Activated T-cell treated with anti-CD3 and anti-CD28 coated beads for 24 hours (primary cell): Measurements from ENCODE around the gene OR2V1.
"Not testable (repeated sequence)": the region's sequence is repeated elsewhere in the genome, so short reads cannot be mapped to it uniquely, and the experiment has no call there.

Experiments
- DNase-seq: peaks from one replicate; pipeline ENCODE4 v3.0.0-alpha.2; 2020; ENCODE audit warnings: low read depth

OR2V1 gene, protein sequence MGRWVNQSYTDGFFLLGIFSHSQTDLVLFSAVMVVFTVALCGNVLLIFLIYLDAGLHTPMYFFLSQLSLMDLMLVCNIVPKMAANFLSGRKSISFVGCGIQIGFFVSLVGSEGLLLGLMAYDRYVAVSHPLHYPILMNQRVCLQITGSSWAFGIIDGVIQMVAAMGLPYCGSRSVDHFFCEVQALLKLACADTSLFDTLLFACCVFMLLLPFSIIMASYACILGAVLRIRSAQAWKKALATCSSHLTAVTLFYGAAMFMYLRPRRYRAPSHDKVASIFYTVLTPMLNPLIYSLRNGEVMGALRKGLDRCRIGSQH

DNA sequence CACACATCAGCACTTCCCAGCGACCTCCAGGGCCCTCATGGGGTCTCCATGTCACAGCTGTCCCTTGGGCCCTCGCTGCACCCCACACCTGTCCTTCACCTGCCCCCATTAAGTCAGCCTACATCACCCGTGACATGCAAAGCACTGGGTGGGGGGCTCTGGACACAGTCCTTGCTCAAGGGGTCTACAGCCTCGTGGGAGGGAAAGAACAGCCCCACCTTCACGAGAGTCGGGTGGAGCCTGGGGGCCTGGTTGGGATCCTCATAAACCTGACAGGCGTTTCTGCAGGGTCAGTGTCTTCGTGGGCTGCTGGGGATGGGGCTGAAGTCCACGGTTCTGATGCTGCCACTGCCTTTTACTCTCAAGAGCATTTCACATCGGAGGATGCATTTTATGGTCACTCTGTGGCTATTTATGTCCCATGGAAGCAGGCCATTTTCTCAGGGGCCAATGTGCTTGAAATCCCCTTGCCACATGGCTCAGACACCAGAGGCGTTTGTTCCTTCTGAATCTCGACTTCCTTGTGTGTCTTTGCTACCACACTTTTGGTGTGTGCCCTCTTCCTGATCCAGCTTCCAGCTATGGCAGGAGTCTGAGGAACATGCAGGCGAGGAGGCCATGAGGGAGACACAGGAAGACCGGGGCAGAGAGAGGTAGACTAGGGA lies at the start of gene OR2V1:
TSS of gene OR2V1 (minus strand) at position 338 of the 665 bp plus-strand sequence. CDS start 5,865 bp downstream, outside the sequence.
- DNase-seq, result no peak

DNA sequence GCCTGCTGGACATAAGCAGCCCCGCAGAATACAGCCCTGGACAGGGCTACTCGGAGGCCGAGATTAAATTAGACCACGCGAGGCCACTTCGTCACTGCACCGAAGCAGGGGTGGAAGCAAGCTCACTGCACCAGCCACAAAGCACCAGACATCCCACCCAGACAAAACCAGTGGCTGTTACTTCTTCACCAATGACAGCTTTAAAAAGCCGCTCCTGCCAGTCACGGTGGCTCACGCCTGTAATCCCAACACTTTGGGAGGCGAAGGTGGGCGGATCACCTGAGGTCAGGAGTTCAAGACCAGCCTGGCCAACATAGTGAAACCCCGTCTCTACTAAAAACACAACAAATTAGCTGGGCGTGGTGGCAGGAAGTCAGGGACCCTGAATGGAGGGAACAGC lies 46.6 kb upstream of the OR2V1 start:
- DNase-seq, result not testable (repeated sequence)

DNA sequence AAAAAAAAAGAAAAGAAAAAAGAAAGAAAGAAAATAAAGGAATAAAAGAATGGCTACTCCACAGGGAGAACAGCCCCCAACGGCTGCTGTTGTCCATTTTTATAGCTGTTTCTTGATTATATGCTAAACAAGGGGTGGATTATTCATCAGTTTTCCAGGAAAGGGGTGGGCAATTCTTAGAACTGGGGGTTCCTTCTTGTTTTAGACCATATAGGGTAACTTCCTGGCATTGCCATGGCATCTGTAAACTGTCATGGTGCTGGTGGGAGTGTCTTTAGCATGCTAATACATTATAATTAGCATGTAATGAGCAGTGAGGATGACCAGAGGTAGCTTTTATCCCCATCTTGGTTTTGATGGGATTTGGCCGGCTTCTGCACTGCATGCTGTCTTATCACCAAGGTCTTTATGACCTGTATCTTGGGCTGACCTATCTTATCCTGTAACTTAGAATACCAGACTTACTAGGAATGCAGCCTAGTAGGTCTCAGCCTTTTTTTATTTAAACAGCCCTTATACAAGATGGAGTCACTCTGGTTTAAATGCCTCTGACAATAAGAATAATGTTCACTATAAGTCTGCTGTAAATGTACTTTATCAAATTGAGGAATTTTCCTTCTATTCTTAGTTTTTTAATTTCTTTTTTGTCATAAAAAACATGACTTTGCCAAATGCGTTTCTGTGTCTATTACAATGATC lies 45.4 kb upstream of the OR2V1 start:
- no peak for DNase-seq

DNA sequence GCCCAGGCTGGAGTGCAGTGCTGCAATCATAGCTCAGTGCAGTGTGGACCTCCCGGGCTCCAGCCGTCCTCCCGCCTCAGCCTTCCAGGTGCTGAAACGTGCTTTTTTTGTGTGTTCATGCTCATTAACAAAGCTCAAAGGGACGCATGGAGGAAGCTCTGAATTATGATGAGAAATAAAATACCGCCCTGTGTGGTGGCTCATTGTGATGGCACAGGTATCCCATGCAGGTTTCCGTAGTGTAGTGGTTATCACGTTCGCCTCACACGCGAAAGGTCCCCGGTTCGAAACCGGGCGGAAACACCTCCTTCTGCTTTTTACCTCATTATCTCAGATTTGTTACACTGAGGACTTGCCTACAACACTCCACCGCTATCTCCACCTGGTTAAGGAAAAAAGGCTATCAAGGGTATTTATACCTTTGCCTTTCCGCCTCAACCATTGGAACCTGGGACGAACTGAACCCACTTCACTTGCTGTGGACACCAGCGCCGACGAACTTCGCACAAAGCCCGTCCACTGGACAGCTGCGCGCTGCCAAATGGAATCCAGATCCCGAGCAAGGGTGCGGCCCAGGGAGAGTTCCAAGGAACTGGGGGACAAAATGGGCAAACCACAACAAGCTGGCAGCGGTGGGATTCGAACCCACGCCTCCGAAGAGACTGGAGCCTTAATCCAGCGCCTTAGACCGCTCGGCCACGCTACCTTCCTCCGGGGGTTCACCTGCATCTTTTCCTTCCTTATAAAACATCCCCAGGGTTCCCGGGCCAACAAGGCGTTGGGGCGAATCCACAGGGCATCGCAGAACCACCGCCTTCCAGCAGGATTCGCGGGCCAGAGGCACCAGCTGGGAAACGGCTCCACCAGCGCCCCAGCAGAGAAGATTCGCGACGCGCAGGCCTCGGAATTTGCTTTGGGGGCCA lies 42.7 kb upstream of the OR2V1 start:
- peak; percentile 76 for DNase-seq

DNA sequence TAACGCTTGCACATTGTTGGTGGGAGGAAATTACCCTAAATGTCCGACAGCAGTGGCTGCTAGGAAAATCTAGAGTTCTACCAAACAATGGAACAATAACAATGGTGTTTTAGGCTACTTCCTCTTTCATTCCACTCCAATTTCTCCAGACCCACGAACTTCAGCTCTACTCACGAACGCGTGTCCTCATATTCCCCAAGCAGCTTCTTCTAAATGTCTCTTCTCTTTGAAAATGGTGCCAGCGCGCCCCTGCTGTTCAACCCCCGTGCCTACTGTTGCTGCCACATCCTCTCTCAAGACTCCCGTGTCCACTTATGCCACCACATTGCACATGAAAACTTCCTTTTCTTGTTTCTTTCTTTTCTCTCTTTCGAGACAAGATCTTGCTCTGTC lies 42.1 kb upstream of the OR2V1 start:
- DNase-seq, result no peak

DNA sequence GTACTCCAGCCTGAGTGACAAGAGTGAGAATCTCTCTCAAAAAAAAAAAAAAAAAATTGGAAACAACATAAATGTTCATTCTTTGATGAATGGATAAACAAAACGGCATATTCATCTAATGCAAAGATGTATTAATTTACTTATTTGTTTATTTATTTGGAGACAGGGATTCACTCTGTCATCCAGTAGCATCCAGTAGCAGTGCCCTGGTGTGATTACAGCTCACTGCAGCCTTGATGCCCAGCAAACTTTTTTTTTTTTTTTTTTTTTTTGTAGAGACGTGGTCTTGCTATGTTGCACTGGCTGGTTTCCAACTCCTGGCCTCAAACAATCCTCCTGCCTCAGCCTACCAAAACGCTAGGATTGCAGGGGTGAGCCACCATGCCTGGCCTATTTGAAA lies 40.8 kb upstream of the OR2V1 start:
- no peak for DNase-seq

DNA sequence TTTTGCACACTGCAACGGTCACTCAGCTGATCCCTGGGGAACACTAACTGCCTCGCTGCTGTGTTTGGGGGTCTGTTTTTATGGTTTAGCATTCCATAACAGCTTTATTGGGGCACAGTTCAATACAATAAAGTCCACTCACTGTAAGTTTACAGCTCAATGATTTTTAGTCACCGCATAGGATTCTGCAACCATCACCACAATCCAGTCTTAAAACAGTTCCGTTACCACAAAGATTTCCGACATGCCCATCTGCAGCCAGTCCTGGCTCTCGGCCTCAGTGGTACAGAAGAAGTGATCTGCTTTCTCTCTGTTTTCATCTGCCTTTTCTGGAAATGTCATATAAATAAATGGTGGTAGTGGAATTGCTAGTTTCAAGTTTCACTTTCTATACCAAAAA lies 40.0 kb upstream of the OR2V1 start:
- no peak for DNase-seq

DNA sequence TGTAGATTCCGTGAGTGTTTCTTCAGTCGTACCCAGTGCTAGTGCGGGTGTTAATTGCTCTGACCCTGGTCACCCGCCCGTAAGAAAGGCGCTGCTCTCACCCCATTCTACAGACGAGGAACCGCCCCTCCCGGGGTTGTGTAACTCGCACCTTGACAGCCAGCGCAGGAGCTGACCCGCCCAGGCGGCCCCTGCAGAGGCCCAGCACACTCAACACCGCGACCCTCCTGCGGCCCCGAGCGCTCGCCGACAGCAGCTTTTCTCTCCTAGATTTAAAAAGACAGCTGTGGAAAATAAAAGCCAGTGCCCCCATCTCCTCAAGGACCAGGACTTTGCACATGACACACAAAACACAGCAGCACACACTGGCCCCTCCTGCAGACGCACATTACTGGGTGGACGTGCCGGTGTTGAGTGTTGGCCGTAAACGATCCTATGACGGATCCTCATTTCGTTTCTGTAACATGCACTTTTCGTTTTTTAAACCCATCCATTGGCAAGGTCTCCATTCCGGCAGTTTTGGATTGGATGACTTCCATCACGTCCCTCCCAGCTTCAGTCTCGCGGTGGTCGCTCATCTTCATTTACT lies 39.4 kb upstream of the OR2V1 start:
- no peak for DNase-seq

DNA sequence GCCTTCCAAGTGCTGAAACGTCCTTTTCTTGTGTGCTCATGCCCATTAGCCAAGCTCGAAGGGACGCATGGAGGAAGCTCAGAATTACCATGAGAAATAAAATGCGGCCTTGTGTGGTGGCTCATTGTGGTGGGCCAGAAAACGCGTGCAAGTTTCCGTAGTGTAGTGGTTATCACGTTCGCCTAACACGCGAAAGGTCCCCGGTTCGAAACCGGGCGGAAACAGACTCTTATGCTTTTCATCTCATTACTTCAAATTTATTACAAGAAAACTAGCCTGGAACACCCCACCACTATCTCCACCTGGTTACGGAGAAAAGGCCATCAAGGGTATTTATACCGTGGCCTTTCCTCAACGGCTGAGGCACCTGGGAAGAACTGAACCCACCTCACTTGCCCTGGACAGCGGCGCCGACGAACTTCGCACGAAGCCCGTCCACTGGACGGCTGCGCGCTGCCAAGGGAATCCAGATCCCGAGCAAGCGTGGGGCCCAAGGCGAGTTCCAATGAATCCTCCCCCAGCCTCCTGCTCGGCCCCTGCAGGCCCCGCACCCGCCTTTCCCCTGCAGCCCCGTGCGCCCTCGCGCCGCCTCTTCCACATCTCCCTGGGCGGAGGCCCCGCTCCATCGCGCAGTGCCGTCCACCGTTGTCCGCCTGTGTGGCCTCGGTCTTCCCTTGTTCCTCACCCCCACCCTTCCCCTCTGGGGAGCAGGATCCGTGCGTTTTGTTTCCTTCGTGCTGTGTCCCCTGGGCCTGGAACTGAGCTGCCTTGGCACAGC lies 38.7 kb upstream of the OR2V1 start:
- peak; percentile 90 for DNase-seq

DNA sequence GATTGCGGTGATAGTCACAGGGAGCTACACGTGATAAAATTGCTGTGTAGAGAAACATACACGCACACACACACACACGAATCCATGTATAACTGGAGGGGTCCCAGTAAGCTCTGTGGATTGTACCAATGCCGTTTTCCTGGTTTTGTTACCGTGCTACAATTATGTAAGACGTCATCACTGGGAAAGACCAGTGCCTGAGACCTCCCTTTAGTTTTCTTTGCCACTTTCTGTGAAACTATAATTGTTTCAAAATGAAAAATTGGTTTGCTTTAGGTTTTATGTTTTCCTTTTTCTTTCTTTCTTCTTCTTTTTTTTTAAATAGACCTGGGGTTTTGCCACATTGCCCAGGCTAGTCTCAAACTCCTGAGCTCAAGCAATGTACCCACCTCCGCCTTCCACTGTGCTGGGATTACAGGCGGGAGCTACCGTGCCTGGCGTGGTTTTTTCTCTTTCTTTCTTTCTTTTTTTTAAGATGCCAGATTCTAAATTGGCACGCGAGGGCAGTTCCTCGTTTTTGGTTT lies 37.7 kb upstream of the OR2V1 start:
- DNase-seq, result no peak

DNA sequence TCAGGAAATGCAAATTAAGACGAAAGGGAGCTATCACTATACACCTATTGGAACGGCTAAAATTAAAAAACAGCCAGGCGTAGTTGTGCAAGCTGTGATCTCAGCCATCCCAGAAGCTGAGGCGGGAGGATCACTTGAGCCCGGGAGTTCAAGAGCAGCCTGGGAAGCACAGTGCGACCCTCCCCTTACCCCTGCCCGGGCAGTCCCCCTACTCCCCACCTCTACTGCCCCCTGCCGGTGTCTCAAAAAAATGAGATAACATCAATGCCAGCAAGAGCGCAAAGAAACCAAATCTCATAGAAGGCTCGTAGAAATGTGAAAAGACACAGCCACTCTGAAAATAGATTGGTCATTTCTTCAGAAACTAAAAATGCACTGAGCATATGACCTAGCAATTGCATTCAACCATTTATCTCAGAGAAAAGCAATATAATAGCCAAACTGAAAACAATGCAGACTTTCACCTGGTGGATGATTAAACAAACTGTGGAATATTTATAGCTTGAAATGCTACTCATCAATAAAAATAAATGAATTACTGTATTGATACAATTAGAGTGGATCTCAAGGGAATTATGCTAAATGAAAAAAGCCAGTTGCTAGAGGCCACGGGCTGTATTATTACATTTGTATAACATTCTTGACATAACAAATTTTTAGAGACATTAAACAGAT lies 37.0 kb upstream of the OR2V1 start:
- no peak for DNase-seq

DNA sequence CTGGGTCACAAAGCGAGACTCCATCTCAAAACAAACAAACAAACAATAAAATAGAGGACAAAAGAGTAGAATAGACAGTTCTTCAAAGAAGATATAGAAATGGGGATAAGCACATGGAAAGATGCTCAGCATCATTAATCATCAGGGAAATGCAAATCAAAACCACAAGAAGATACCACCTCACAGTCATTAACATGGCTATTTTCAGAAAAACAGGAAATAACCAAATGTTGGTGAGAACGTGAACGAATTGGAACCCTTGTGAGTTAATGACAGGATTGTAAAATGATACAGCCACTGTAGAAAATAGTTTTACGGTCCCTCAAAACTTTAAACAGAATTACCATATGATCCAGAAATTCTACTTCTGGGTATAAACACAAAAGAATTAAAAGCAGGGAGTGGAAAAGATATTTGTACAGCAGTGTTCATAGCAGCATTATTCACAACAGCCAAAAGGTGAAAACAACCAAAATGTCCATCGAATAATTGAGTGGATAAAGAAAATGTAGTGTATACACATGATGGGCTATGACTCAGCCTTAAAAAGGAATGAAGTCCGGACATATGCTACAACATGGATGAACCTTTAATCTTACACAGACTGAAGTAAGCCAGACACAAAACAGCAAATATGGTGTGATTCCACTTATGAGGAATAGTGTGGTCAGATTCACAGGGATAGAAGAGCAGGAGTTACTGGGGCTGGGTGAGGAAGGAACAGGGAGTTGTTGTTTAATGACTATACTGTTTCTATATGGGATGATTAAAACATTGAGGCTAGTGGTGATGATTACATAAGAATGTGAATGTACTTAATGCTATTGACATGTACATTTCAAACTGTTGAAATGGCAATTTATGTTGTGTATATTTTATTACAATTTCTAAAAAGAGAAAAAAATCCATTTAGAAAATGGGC lies 36.1 kb upstream of the OR2V1 start:
- DNase-seq, result no peak

DNA sequence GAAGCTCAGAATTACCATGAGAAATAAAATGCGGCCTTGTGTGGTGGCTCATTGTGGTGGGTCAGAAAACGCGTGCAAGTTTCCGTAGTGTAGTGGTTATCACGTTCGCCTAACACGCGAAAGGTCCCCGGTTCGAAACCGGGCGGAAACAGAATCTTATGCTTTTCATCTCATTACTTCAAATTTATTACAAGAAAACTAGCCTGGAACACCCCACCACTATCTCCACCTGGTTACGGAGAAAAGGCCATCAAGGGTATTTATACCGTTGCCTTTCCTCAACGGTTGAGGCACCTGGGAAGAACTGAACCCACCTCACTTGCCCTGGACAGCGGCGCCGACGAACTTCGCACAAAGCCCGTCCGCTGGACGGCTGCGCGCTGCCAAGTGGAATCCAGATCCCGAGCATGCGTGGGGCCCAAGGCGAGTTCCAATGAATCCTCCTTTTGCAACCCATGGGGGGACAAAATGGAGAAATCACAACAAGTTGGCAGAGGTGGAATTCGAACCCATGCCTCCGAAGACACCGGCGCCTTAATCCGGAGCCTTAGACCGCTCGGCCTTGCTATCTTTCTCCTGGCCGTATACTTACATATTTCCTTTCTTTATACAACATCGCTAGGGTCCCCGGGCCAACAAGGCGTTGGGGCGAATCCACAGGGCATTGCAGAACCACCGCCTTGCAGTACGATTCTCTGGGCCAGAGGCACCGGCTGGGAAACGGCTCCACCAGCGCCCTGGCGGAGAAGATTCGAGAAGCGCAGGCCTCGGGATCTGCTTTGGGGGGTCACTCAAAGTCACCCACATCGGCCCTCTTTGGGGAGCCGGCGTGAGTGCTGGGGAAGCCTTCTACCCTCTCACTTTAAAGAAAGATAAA lies 33.3 kb upstream of the OR2V1 start:
- DNase-seq, result no peak

DNA sequence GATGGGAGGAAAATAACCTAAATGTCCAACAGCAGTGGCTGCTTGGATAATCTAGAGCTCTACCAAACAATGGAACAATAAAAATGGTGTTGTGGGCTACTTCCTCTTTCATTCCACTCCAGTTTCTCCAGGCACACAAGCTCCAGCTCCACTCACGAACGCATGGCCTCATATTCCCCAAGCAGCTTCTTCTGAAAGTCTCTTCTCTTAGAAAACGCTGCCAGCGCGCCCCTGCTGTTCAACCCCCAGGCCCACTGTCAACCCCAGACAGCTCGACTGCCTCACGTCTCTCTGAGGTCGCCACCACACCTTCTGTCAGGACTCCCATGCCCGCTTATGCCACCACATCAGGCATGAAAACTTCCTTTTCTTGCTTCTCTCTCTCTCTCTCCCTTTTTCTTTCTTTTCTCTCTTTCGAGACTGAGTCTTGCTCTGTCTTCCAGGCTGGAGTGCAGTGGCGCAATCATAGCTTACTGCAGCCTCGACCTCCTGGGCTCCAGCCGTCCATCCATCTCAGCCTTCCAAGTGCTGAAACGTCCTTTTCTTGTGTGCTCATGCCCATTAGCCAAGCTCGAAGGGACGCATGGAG lies 32.6 kb upstream of the OR2V1 start:
- DNase-seq, result no peak

DNA sequence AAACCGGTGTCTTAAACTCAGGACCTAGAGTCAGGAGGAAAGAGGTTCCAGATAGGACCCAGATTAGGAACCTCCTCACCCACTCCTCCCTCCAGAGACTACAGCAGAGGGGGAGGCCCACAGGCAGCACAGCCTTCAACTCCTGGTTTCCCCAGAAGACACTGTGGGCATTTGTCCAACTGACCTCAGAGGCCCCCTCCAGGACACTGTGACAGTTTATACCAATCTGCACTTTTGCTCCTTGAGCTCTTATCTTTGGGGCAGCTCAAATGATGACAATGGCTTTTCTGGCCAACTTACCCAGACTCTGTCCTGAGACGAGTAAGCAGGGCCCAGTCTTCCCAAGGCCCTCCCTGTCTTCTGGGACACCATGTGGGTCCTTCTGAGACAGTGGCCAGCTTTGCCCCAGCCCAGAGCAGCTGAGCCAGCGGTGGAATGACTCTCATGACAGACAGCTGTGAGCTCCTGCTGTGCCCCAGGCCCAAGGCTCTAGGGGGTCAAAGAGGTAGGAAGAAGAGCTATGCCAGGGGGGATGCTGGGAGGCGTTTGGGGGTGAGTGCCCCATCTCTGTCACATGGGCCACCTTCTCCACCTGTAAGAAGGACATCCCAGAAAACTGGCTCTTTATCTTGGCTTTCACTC lies 30.7 kb upstream of the OR2V1 start:
- DNase-seq, result no peak

DNA sequence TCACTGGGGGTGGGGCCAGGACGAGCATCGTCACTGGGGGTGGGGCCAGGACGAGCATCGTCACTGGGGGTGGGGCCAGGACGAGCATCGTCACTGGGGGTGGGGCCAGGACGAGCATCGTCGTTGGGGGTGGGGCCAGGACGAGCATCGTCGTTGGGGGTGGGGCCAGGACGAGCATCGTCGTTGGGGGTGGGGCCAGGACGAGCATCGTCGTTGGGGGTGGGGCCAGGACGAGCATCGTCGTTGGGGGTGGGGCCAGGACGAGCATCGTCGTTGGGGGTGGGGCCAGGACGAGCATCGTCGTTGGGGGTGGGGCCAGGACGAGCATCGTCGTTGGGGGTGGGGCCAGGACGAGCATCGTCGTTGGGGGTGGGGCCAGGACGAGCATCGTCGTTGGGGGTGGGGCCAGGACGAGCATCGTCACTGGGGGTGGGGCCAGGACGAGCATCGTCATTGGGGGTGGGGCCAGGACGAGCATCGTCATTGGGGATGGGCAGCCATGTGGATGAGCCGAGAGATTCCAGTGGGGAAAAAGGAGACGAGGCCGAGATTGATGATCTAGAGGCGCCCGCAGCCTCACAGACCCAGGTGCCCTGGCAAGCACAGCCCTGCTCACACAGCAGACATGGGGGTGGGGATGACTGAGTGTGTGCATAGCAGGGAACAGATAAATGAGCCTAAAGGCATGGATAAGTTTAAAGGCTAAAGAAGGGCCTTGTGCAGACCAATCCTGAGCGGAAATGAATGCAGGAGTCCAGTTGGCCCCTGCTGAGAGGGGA lies 30.0 kb upstream of the OR2V1 start:
- DNase-seq, result peak; percentile 43
